ELR (cell line): ENCODE measurements around the gene TRIM29.
"Not testable (repeated sequence)": the region's sequence is repeated elsewhere in the genome, so short reads cannot be mapped to it uniquely, and the experiment has no call there.

Experiments
- DNase-seq: peaks from one replicate; pipeline ENCODE4 v3.0.0-alpha.2; 2015; ENCODE audit warnings: low read depth

TRIM29 gene

DNA sequence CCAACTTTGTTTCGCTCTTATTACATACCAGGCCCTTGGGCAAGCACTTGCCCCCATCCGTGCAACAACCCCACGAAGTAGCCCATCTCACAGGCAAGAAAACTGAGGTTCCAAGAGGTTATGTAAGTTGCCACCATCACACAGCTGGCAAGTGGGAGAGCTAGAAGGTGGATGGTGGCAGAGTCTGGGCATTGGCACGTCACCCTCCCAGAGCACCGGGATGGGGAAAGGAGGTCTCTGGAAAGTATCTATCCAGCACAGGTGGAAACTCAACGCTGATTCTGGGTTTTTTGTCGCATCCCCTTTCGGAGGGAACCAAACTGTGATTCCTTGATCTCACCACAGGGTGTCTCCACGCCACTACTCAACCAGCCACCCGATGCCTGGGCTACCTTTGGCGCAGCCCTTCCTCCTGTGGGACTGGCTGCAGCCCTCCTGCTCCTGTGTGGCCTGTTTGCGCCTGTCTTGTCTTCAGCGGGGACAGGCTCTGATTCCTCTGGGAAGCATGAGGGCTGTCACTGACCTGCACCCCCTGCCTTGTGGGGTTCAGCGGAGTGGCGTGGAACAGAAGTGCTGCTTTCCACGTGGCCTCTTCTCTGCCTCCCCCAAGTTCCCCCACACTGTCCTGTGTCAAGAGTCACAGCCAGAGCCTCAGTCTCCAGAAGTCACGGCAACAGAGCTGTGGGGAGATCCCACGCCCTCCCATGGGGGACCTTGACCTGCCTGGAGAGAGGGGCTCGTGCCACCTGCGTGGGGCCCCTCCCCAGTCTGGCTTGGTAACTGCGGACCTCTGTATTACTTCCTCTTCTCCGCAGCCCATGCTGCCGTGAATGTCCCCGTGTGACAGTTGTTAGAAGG lies 34.4 kb upstream of the TRIM29 start:
- peak; percentile 77 for DNase-seq

DNA sequence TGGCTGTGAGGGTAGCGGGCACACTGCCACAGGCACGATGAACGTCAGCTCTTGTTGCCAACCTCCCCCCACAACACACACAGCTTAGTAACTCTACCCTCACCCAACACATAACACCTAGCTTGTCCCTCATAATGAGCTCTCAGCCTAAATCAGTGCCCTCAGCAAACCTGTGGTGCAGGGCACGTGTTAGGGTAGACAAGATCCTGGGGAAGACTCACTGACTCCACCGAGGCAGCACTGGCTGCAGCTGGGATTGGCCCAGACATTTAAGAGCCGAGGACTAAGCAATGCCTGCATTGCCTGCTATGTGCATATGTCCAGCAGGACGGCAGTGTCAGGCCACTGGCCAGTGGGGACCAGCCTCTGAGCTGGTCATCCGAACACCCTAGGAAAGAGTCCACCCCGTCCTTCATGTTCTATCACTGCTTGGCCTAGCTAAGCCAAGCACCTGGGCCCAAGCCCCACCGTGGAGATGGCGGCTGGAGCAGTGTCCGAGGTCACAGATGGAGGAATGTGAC lies 32.9 kb upstream of the TRIM29 start:
- no peak for DNase-seq

DNA sequence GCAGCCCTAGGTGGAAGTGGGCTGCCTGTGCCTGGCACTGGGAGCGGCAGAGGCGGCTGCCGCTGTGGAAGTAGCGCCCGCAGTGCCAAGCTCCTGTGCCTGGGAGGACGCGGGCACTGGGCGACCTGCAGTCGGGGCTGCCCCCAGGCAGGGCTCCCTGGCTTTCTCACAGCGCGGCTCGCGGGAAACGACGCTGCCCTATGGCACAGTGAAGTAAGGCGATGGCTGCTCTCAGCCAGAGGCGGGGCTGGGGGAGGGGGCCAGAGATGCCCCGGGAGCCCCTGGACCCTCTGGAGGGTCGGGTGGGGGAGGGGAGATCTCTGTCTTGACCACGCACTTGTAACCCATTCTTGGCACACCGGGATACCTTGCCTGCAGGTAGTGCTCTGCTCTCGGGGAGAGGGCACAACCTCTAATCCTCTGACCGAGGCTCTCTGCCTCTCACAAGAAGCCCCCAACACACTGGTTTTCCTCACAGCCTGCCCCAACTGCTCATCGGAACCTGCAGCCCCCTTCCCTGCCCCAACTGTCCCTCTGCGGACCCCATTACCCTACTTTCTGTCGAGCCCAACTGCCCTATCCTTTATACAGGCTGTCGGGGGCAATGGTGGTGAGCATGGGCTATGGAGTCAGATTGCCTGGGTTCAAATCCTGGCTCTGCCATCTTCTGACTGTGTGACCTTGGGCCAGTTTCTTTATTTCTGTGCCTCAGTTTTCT lies 32.2 kb upstream of the TRIM29 start:
- no peak for DNase-seq

DNA sequence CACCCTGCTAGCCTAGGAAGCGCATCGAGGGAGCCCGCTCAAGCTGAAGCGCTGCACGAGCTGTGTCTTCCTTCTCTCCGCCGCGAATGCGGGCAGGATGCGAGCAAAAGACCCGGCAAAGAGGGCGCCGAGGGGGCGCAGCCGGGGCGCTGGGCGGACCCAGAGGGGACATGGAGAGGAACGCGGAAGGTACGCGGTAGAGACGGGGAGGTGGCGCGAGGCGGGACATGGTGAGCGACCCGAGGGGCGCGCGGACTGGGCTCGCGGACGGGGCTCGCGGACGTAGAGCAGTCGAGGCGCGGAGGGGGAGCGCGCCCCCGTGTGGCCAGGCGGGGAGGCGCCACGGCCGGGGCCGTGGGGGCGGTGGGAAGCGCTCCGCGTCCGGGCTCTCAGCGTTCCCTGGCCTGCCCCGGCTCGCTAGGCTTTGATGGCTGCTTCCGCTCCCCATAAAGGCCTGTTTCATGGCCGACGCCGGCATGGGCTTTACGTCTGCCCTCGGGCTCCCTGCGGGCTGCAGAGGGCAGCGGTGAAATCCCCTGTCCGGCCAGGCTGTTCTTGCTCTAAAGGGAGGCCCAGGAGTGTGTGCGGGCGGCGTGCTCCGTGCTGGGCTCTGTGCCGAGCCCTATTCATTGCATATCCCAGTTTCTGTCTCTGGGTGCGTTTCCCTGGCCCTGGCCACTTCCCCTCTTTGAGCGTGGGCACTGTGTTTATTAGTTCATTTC lies 31.2 kb upstream of the TRIM29 start:
- DNase-seq: peak; percentile 64

DNA sequence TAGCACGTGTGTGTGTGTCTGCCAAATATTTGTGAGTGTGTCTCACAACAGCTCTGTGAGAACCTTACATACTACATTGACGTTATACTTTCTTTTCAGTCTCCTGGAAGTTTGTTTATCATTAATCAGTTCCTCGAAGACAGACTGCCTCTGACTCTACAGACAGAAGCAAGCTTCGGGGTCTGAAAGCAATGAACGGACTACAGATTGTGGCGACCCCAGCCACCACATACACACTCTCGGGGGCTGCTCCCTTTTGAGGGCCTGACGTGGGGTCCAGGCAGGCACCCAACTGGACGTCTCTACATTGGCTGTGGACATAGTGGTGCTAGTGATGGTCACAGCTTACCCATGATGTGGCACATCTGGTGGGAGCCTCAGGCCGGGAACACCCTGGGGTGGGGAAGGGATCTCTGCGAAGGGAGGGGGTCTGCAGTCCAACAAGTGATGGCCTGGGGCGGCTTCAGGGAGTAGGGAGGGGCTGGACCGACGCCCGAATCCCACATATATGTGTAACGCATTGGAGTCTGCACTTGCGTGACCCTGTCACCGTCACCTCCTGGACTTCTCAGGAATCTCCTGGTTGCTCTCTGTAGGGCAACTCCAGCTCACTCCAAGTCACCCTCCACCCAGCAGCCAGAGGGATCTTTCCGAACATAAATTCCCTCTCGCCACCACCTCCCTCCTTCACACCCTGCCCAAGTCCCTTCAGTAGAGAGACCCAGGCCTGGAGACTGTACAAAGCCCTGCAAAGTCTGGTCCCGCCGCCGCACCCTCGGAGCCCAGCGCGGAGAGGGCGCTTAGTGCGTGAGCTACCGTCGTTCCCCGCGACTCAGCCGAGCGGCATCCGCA lies 30.4 kb upstream of the TRIM29 start:
- DNase-seq: no peak

DNA sequence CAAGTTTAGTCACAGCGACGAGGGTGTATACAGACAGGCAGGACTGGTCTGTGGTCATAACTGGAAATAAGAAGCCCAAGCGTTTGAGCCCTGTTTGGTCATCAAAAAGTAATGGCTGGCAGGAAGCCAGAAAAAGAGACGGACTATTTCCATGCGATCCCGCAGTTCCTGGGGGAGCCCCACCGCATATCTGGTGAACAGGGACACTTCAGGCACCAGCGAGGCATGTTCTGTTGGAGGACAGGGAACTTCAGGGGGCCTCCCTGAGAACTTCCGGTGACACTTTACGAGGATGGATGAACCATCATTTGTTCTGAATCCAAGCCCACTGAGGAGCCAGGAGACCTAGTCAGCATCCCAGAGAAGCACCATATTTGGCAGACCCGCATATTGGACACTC lies 29.7 kb upstream of the TRIM29 start:
- DNase-seq: no peak

DNA sequence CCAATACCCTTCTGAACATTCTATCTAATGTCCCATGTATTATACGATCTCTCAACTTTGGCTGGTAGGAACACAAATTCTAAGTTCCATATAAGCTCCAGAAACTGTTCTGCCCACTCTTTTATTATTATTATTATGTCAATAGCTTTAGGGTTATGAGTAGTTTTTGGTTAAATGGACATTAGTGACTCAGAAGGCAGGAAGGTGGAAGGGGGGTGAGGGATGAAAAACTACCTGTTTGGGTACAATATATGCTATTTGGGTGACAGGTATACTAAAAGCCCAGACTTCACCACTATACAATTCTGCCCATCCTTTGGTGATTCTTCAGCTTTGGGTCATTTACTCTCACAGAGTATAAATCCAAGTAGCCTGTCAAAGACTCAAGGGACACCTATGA lies 22.5 kb upstream of the TRIM29 start:
- no peak for DNase-seq

DNA sequence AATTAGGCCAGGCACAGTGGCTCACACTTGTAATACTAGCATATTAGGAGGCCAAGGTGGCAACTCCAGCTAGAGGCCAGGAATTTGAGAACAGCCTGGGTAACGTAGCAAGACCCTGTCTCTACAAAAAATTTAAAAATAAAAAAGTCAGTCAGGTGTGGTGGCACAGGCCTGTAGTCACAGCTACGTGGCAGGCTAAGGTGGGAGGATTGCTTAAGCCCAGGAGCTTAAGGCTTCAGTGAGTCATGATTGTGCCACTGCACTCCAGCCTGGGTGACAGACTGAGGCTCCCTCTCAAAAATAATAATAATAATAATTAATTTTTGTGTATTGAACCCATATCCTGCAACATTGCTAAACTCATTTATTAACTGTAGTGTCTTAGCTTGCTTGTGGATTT lies 15.3 kb upstream of the TRIM29 start:
- DNase-seq: no peak

DNA sequence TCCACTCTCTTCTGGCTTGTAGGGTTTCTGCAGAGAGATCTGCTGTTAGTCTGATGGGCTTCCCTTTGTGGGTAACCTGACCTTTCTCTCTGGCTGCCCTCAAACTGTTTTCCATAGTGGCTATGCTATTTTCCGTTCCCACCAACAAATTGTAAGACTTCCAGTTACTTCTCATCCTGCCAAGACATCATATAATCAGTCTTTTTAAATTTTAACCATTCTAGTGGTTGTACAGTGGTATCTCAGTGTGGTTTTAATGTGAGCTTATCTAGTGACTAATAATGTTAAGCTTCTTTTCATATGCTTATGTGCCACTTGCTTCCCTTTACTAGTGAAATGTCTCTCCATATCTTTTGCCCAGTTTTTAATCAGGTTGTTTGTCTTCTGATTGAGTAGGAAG lies 13.6 kb upstream of the TRIM29 start:
- DNase-seq: no peak

DNA sequence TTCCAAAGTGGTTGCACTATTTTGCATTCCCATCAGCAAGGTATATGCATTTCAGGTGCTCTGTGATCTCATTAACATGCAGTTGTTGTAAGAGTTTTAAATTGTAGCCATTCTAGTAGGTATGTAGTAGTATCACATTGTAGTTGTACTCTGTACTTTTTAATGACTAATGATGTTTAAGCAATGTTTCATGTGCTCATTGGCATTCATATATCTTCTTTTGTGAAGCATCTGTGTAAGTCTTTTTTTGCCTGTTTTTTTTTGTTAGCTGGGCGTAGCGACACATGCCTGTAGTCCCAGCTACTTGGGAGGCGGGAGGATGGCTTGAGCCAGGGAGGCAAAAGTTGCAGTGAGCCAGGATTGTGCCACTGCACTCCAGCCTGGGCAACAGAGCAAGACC lies 11.3 kb upstream of the TRIM29 start:
- no peak for DNase-seq

DNA sequence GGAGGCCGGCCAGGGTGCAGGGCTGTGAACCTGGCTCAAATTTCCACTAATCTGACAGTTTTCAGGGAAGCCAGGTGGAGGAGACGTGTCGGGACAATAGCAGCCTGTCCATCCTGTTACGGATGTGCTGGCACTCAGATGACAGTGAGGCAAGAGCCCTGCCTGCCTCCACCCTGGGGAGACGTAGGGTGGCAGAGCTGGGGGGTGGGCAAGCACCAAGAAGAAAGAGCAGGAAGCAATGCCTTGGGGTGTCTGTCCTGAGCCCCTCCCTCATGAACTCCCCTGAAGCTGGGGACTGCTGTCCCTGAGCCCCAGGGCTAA lies 10.0 kb upstream of the TRIM29 start:
- DNase-seq: no peak

DNA sequence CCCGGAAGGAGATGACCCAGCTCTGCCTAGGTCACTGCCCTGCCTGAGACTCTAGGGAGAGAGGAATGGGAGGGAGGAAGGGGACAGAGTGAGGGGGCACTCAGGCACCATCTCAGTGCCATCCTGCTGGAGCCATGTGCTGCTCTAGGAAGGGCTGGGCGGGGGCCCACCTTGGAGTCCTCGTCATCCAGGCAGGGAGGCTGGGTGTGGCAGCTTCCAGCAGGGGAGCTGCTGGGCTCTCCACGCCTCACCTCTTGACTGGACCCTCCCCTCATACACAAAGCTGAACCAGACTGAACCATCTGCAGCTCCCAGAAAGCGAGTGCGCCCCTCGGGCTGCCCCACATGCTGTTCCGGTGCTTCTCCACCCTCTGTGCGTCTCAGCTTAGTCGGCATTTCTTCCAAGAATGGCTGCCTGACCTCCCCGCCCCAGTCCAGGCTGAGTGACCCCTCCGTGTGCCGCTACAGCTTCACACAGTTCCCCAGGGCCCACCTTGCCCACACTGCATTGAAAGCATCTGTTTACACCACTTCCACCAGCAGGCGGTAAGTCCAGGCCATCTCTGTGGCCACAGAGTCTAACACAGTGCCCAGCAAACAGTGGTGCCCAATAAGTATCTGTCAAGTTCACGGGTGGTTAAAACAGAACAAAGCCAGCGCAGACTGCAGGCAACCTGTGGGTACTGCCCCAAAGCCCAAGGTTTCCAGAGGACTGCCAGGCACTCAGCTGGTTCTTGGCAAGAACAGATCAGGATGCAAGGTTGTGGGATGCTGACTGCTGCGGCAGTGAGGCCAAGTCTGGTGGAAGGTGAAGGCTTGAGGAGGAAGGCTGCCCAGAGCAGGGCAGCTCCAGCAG lies 9.4 kb upstream of the TRIM29 start:
- DNase-seq: no peak

DNA sequence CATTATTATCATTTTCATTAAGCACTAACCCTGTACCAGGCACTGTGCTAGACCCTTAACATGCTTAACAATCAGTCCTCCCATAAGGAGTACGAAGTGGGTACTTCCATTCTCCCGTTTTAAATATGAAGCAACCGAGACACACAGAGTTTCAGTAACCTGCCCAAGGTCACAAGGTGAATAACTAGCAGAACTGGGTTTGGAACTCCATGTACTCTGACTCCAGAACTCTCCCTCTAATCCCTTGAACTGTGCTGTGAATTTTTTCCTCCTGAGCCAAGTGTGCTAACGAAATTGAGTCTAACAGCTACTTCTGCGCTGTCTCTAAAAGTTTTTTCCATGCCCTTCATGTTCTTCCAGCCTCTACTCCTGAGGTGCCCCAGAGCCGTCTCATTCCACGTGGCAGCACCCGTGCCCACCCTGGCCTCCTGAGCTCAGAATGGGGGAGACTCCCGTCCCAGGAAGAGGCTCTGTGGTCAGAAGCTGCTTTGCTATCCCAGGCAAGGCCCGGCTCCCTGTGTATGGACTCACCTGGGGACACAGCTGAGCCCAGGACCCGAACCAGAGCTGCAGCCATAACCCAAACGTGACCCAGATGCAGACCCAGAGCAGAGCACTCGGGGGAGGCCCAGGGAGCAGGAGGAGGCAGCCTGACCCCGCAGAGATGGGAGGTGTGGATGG lies 8.6 kb upstream of the TRIM29 start:
- no peak for DNase-seq

DNA sequence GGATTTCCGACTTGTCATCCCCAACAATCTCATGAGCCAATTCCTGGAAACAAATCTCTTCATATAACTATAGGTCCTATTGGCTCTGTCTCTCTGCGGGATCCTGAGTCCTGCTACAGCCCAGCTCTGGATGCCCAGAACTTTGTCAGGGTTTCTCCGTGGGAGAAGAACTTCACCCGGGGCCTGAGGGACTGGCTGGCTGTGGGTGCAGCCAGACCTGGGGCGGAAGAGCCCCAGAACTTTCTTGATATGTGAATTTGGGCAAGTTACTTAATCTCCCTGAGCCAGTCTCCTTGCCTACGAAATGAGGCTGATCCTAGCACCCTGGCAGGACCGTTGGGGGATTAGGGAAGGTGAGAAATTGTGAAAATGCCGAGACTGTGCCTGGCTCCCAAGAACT lies 6.6 kb upstream of the TRIM29 start:
- DNase-seq: no peak

DNA sequence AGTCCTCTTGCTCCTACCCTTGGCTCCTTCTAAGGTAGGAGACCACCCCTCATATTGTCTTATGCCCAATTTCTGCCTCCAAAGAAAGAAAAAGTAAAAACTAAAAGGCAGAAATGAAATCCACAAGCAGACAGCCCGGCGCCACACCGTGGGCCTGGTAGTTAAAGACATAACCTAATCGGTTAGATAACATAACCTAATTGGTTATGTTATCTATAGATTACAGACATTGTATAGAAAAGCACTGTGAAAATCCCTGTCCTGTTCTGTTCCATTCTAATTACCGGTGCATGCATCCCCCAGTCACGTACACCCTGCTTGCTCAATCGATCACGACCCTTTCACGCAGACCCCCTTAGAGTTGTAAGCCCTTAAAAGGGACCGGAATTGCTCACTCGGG lies 5.6 kb upstream of the TRIM29 start:
- not testable (repeated sequence) for DNase-seq

DNA sequence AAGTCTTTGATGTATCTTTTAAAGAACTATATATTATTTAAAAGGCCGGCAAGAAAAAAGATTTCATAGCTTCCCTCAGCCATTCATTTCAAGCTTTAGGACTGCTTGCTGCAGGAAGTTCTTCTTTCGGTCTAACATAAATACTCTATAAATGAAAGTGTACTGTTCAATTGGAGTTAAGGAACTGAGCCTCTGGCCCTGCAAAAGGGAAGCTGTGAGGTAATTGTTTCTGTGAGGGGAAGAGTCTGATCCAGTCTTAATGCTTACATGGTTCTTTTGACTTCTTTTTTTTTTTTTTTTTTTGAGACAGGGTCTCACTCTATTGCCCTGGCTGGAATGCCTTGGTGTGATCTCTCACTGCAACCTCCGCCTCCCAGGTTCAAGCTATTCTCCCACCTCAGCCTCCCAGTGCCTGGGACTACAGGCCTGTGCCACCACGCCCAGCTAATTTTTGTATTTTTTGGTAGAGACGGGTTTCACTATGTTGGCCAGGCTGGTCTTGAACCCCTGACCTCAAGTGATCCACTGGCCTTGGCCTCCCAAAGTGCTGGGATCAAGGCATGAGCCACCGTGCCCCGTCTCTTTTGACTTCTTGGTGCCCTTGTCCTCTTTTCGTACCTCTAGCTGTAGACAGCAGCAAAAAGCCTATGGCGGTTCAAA lies 4.7 kb upstream of the TRIM29 start:
- no peak for DNase-seq

DNA sequence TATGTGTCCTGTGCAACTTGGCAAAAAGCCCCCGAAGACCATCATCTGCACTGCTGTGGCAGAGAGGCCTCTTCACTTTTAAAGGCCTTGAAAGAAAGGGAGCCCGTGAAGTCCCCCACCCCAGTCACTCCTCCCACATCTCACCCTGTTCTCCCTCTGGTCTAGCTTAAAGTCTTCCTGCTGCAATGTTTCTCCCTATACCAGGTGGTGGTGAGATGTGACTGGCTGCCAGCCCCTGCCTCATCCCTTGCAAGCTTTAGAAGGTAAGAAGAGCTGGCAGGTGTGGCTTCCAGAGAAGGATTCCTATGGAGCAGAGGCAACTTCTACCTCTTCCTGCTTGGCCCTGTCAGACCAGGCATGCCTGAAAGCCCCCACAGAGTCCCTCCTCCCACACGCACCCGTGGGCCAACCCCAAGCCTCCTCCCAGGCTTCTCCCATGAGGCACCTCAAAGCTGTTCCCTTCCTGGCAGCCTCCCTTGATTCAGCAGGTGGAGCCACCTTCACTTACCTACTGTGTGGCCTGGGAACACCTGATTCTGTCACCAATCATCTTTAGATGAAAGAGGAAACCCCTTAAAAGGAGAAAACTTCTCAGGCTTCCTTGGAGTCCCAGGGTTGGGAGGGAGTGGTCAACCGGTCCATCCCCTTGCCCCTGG lies 4.0 kb upstream of the TRIM29 start:
- no peak for DNase-seq

DNA sequence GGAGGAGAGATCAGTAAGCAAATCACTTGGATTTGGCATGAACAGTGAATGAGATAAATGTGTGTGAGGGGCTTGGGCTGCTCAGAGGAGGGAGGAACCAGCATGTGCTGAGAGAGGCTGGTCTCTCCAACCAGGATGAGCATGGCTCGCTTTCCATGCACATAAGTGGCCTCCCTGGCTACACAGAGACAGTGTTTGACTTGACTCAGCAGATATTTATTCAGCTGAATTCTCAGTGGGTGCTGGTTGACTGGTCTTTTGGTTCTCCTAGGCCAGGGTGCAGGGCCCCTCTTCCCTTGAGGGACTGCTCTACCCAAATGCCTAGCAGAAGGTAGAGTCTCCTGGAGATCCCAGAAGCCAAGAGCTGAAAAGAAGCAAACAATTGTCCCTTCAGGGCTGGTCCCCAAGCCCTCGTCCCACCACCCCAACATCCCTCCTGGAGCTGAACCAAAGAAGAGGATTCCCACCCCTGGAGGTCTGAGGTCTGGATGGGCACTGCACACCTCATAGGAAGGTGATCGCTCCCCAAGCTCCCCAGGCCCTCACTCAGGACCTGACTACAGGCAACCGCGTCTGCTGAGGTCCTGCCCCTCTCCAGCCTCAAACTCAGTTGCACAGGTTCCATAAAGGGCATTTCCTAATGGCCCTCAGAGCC lies 3.3 kb upstream of the TRIM29 start:
- no peak for DNase-seq
